ENCODE data around the gene CD300LD.
A peak's percentile ranks its signal among the peaks of the same experiment; 100 is the strongest.

CD300LD gene

GRCh38 chr17:74543406-74543805 lies 48.7 kb downstream of the CD300LD start:
- DNase-seq = no peak

GRCh38 chr17:74542727-74543383 lies 49.2 kb downstream of the CD300LD start:
- no peak for DNase-seq

GRCh38 chr17:74542166-74542565 lies 49.9 kb downstream of the CD300LD start:
- no peak for DNase-seq

GRCh38 chr17:74541176-74542111 lies 50.6 kb downstream of the CD300LD start:
- DNase-seq = no peak

GRCh38 chr17:74539281-74539820 lies 52.7 kb downstream of the CD300LD start:
- DNase-seq = no peak

GRCh38 chr17:74536890-74537289 lies 55.2 kb downstream of the CD300LD start:
- no peak for DNase-seq

GRCh38 chr17:74532115-74532514 lies 60.0 kb downstream of the CD300LD start:
- peak; percentile 41 to 95 for DNase-seq

GRCh38 chr17:74531231-74531761 lies 60.8 kb downstream of the CD300LD start, which contains the start of gene CD300LB:
CD300LB (minus strand) TSS chr17:74531475; CDS start chr17:74531350, 125 bp downstream.
- no peak for DNase-seq

- no peak for DNase-seq
These were observed 61.3 kb downstream of the CD300LD start for GRCh38 chr17:74530831-74531150.
